K562 (cell line): ENCODE results near the gene KIF25. TPM values are rescaled to one million over a fixed set of nuclear protein-coding genes. Genes with fewer than 3 reads are reported as not detected.

Experiments
- ATAC-seq: fragments of 200-7000 bp; cut with Tn5 transposase; 3 replicates; pipeline ENCODE4 v1.9.1; 2020; ENCODE audit warnings: moderate library complexity
- BruUV-seq: library from RNA; stranded (reverse); fragments of 400-500 nt; replicated peaks from 2 replicates; lab custom pipeline; 2021; lab: Mats Ljungman, UMichigan
- CTCF ChIA-PET: fragments of 300-600 bp; formaldehyde crosslinking; extraction: SDS; loops from one replicate; lab custom pipeline; 2021; ENCODE audit warnings: low intra/inter-chr PET ratio; lab: Yijun Ruan, JAX
- POLR2A ChIA-PET: fragments of 300-600, 350-650 bp; sonication (Branson Sonifier 250); formaldehyde crosslinking; extraction: SDS; loops from one replicate; lab custom pipeline; 2021; ENCODE audit warnings: antibody characterized with exemption, inconsistent platforms; lab: Yijun Ruan, JAX
- DNase-seq, 4 experiments: peaks; one replicate each; pipeline versions ENCODE4 v3.0.0 to v3.0.0-alpha.2; 2011 to 2018; ENCODE audit warnings: low spot score in 3 of 4, mixed read lengths in 3 of 4; ENCODE audit errors: extremely low read depth in 1 of 4
- FAIRE-seq: peaks from 2 replicates; lab custom pipeline; 2011; peaks lifted over from hg19 to GRCh38; lab: Jason Lieb, UNC
- H2AFZ ChIP-seq: 2 replicates; pipeline ENCODE4 v1.6.0; 2011; ENCODE audit warnings: low read depth, low read length, control low read depth, inconsistent platforms
- H3K27ac ChIP-seq: fragments of 200-600 bp; 3 replicates; pipeline ENCODE4 v1.8.0; 2011; ENCODE audit warnings: low read depth, mild to moderate bottlenecking, control low read depth, inconsistent platforms, low read length, moderate library complexity, mixed read lengths; ENCODE audit errors: extremely low read depth
- H3K27me3 ChIP-seq, 2 experiments: fragments of 300-600 bp in 1 of 2; 2 replicates in 1 of 2; 3 replicates in 1 of 2; pipeline versions ENCODE4 v1.6.0 to v1.8.0; 2011; ENCODE audit warnings: inconsistent platforms in 2 of 2, low read length in 2 of 2, mild to moderate bottlenecking in 1 of 2, mixed read lengths in 1 of 2, moderate library complexity in 1 of 2; ENCODE audit not compliant: control insufficient read depth in 2 of 2, insufficient read depth in 2 of 2
- H3K36me3 ChIP-seq: fragments of 300-600 bp; 3 replicates; pipeline ENCODE4 v1.8.0; 2011; ENCODE audit warnings: mild to moderate bottlenecking, low read length, inconsistent platforms; ENCODE audit not compliant: control insufficient read depth, insufficient read depth
- H3K4me1 ChIP-seq, 2 experiments: fragments of 200-600 bp in 1 of 2; replicated peaks in 1 of 2; 2 replicates in 1 of 2; 3 replicates in 1 of 2; pipeline versions ENCODE4 v1.5.1 to v1.8.0; 2011; ENCODE audit warnings: inconsistent platforms in 2 of 2, low read length in 2 of 2, mild to moderate bottlenecking in 1 of 2, mixed read lengths in 1 of 2, moderate library complexity in 1 of 2; ENCODE audit not compliant: control insufficient read depth in 2 of 2, insufficient read depth in 2 of 2
- H3K4me2 ChIP-seq: 2 replicates; pipeline ENCODE4 v1.6.1; 2011; ENCODE audit warnings: low read length, control low read depth, inconsistent platforms, mixed read lengths; ENCODE audit not compliant: insufficient read depth
- H3K4me3 ChIP-seq: fragments of 200-600 bp; sonication (generic), shearing (Covaris generic); 2 replicates; pipeline ENCODE4 v1.5.1; 2016; ENCODE audit warnings: control low read depth, inconsistent platforms
- H3K79me2 ChIP-seq: fragments of 200-600 bp; 3 replicates; pipeline ENCODE4 v1.8.0; 2011; ENCODE audit warnings: low read length, inconsistent platforms; ENCODE audit not compliant: control insufficient read depth, insufficient read depth
- H3K9ac ChIP-seq, 2 experiments: 2 replicates each; pipeline versions ENCODE4 v1.6.0 to v1.6.1; 2011; ENCODE audit warnings: low read depth in 2 of 2, low read length in 2 of 2, control low read depth in 1 of 2, inconsistent platforms in 1 of 2, mild to moderate bottlenecking in 1 of 2, mixed read lengths in 1 of 2; ENCODE audit not compliant: insufficient read depth in 1 of 2
- H3K9me1 ChIP-seq: one replicate; pipeline ENCODE4 v1.6.0; 2011; ENCODE audit warnings: inconsistent platforms, mild to moderate bottlenecking, low read length, moderate library complexity; ENCODE audit not compliant: control insufficient read depth, insufficient read depth
- H3K9me3 ChIP-seq: replicated peaks from 2 replicates; pipeline ENCODE4 v1.5.1; 2011; ENCODE audit warnings: low read depth, low read length, inconsistent platforms; ENCODE audit not compliant: control insufficient read depth, insufficient read depth
- H4K20me1 ChIP-seq: replicated peaks from 2 replicates; pipeline ENCODE4 v1.6.1; 2011; ENCODE audit warnings: low read length, inconsistent platforms, mixed read lengths; ENCODE audit not compliant: control insufficient read depth, insufficient read depth
- CBX8 ChIP-seq: fragments of 200-600 bp; sonication (generic); IDR thresholded peaks from 2 replicates; pipeline ENCODE4 v1.6.1; 2012; ENCODE audit warnings: borderline replicate concordance, mixed run types, low read depth, mild to moderate bottlenecking, moderate library complexity, mixed read lengths, low read length, control low read depth, inconsistent platforms; ENCODE audit not compliant: poor library complexity, severe bottlenecking; ENCODE audit errors: extremely low read depth
- CC2D1A ChIP-seq: fragments of 450-650 bp; IDR thresholded peaks from 2 replicates; pipeline ENCODE4 v1.6.1; 2017; ENCODE audit warnings: mild to moderate bottlenecking
- CSDE1 ChIP-seq, 2 experiments: fragments of 450-650 bp; IDR thresholded peaks; 2 replicates each; pipeline ENCODE4 v1.6.1; 2016; ENCODE audit warnings: mild to moderate bottlenecking in 1 of 2
- KLF10 ChIP-seq: fragments of 250-450 bp; sonication (Bioruptor Pico); IDR thresholded peaks from 2 replicates; pipeline ENCODE4 v1.6.1; 2021; ENCODE audit warnings: matching md5 sums
- KLF16 ChIP-seq: IDR thresholded peaks from 2 replicates; pipeline ENCODE4 v1.6.1; 2016; ENCODE audit warnings: antibody characterized with exemption
- LCOR ChIP-seq: sonication (generic); formaldehyde crosslinking; IDR thresholded peaks from 2 replicates; pipeline ENCODE4 v1.8.0; 2022; ENCODE audit warnings: mild to moderate bottlenecking, missing genetic modification reagents
- NCOA1 ChIP-seq: fragments of 450-650 bp; IDR thresholded peaks from 2 replicates; pipeline ENCODE4 v1.6.1; 2016; ENCODE audit warnings: low read depth
- NONO ChIP-seq, 2 experiments: fragments of 200-400 bp in 1 of 2; fragments of 450-650 bp in 1 of 2; formaldehyde crosslinking in 1 of 2; IDR thresholded peaks; 2 replicates each; pipeline ENCODE4 v1.6.1; 2017; ENCODE audit warnings: low read depth in 2 of 2, mild to moderate bottlenecking in 2 of 2, moderate library complexity in 2 of 2, low read length in 1 of 2
- U2AF1 ChIP-seq: fragments of 200-400 bp; formaldehyde crosslinking; optimal IDR thresholded peaks from 2 replicates; pipeline ENCODE3; 2017; ENCODE audit warnings: mild to moderate bottlenecking, low read depth, low read length, moderate library complexity
- WGBS: fragments of 100-300 bp; shearing (Covaris generic); methylation state at CpG from one replicate; pipeline ENCODE4 v1.1.6; 2016; ENCODE audit warnings: low coverage, mixed read lengths; ENCODE audit not compliant: insufficient coverage; ENCODE audit errors: missing lambda C conversion rate; 5-methylcytosine and 5-hydroxymethylcytosine counted together
- in situ Hi-C: fragments of 300-500 bp; cut with MboI; formaldehyde crosslinking; loops from 4 replicates; pipeline ENCODE4 v1.15.0; 2018; ENCODE audit warnings: inconsistent platforms, mixed read lengths
- intact Hi-C: fragments of 100-400 bp; cut with micrococcal nuclease; formaldehyde crosslinking; loops from 2 replicates; pipeline ENCODE4 v1.14.2; 2022
- polyA plus RNA-seq, 8 experiments: library from polyadenylated mRNA; depleted of rRNA in 4 of 8; stranded (reverse) in 5 of 8; unstranded in 3 of 8; fragments of >200 nt; fragmentation: Nextera tagmentation in 2 of 8; fragmentation: Illumina TruSeq in 1 of 8; extraction: Ambion mirVana in 2 of 8; extraction: Trizol in 1 of 8; gene quantifications; 2 replicates each; pipeline versions ENCODE4 v1.2.1 to v1.2.3, GENCODE V29; 2011 to 2014; ENCODE audit warnings: inconsistent platforms in 1 of 8, missing spikeins in 1 of 8
- total RNA-seq, 7 experiments: library from RNA; depleted of rRNA in 6 of 7; stranded (reverse); fragments of >200 nt in 6 of 7; fragmentation: Illumina TruSeq in 2 of 7; extraction: Trizol in 2 of 7; gene quantifications; 2 replicates each; pipeline versions ENCODE4 v1.2.1 to v1.2.3, GENCODE V29; 2011 to 2021; ENCODE audit warnings: low replicate concordance in 1 of 7
- TF ChIP-seq, protein P1 (sequence below): fragments of 250-450 bp; sonication (Bioruptor Pico); IDR thresholded peaks from 2 replicates; pipeline ENCODE4 v1.8.0; 2022; ENCODE audit warnings: inconsistent platforms
- TF ChIP-seq, protein P2 (sequence below): IDR thresholded peaks from 2 replicates; pipeline ENCODE4 v1.6.1; 2012; ENCODE audit warnings: low read depth, low read length, improper control_type of control experiment, borderline replicate concordance

KIF25 gene
- total and polyA plus RNA-seq, 9 of the 15 experiments (the other 6 are each of a cell fraction or from before 2014, with no cell fraction given), result 0.04 to 0.49 (median 0.23) TPM; not detected in 5

DNA sequence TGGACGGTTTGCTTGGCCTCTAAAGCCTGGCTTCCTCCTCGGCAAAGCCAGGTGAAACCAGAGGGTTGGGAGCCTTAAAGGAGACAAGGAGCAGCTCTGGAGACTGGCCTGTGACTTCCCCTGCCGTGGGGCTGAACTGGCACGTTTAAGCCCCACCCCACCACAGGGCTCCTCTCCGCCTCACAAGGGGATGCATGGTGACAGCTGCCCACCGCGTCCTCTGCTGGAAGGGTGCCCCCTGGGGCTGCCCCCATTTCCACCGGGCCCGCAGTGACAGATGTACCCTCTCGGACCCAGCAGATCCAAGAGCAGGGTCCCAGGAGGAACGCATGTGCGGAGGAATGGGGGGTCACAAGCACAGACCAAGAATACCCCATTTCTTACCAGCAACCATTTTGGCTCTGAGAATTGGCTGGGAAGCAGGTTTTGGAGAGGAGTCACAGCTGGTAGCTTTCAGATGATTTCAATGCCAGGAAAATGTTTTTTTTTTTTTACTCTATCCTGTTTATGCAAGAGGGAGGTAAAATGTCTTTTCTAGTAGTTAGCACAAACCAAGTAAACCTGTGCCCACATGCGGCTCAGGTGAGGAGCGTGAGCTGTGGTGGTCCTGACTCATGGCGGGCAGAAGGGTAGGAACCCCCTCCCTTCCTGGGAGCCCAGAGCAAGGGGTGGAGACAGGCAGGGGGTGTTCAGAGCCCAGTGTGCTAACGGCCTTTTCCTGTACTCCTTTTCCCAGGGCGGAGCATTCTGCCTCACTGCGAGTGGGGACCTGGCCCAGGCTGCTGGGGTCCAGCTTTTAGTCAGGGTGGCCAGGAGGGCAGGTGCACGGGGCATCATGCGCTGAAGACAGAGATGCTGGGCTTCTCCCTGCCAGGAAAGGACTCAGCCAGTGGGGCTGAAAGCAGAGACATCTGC is 48.5 kb downstream of the KIF25 start:
- in situ Hi-C loops, result no loop called here
- CTCF ChIA-PET, result no interaction called here
- TF ChIP-seq U2AF1 (no peak), NONO (IDR thresholded peaks at IDR 0.05; ENCODE audit: low read depth in 2 of 2, low read length in 1 of 2) (no peak), KLF16 (no peak), CC2D1A (no peak), KLF10 (CRISPR knock-in tag) (no peak), NCOA1 (no peak), CSDE1 (IDR thresholded peaks at IDR 0.05) (no peak), LCOR (CRISPR knock-in tag) (no peak), CBX8 (no peak)
- TF ChIP-seq, protein P1, sequence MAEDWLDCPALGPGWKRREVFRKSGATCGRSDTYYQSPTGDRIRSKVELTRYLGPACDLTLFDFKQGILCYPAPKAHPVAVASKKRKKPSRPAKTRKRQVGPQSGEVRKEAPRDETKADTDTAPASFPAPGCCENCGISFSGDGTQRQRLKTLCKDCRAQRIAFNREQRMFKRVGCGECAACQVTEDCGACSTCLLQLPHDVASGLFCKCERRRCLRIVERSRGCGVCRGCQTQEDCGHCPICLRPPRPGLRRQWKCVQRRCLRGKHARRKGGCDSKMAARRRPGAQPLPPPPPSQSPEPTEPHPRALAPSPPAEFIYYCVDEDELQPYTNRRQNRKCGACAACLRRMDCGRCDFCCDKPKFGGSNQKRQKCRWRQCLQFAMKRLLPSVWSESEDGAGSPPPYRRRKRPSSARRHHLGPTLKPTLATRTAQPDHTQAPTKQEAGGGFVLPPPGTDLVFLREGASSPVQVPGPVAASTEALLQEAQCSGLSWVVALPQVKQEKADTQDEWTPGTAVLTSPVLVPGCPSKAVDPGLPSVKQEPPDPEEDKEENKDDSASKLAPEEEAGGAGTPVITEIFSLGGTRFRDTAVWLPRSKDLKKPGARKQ, result no peak
- TF ChIP-seq, protein P2, sequence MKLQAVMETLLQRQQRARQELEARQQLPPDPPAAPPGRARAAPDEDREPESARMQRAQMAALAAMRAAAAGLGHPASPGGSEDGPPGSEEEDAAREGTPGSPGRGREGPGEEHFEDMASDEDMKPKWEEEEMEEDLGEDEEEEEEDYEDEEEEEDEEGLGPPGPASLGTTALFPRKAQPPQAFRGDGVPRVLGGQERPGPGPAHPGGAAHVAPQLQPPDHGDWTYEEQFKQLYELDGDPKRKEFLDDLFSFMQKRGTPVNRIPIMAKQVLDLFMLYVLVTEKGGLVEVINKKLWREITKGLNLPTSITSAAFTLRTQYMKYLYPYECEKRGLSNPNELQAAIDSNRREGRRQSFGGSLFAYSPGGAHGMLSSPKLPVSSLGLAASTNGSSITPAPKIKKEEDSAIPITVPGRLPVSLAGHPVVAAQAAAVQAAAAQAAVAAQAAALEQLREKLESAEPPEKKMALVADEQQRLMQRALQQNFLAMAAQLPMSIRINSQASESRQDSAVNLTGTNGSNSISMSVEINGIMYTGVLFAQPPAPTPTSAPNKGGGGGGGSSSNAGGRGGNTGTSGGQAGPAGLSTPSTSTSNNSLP, result no peak

More for the DNA sequence above, 48.5 kb downstream of the KIF25 start:
- no peak for DNase-seq
- ATAC-seq, result no peak
- Histone ChIP-seq H3K4me2 (no peak overlapping the region), H3K9me3 (no peaks in the 10 kb centered on the region), H3K27me3 (peaks cover 51 to 93% of the 10 kb centered on the region in 2 experiments), H2AFZ (no peak overlapping the region), H3K27ac (no peak overlapping the region), H4K20me1 (peaks cover 10% of the 10 kb centered on the region; the same call in 1 of the 2 replicates), H3K9me1 (no peaks in the 10 kb centered on the region), H3K9ac (no peak overlapping the region; a peak in 1 of 4 replicates), H3K4me1 (peaks cover 0 to 37% of the 10 kb centered on the region in 2 experiments; a peak in 1 of 5 replicates), H3K36me3 (no peaks in the 10 kb centered on the region), H3K4me3 (no peak overlapping the region), H3K79me2 (no peaks in the 10 kb centered on the region)
- no TSS peak for BruUV-seq
- WGBS, result 8% methylated on average over 20 of the region's 20 CpGs
- intact Hi-C loops, result no loop called here
- POLR2A ChIA-PET, result interaction anchor here (0.9 to 1.3 kb wide), 2 partner anchors 13 to 24 kb away, joined by 3 to 4 read pairs; no protein-coding TSS in a partner anchor
- no peak for FAIRE-seq
